GM20431 (cell line): Measurements from ENCODE around the gene CD300LF.

Source experiments
- in situ Hi-C: fragments of 300-500 bp; cut with MseI, MboI; formaldehyde crosslinking; loops from one replicate; pipeline ENCODE4 v1.15.0; 2020; ENCODE audit warnings: low sequenced_read_pairs; ENCODE audit not compliant: unreplicated experiment

The CD300LF gene

GRCh38 chr17:74712756-74713155 lies at the start of gene CD300LF:
TSS of gene CD300LF (minus strand) at chr17:74712923. CDS start at chr17:74712866, 57 bp downstream.
- in situ Hi-C loops: no loop called here

DNA sequence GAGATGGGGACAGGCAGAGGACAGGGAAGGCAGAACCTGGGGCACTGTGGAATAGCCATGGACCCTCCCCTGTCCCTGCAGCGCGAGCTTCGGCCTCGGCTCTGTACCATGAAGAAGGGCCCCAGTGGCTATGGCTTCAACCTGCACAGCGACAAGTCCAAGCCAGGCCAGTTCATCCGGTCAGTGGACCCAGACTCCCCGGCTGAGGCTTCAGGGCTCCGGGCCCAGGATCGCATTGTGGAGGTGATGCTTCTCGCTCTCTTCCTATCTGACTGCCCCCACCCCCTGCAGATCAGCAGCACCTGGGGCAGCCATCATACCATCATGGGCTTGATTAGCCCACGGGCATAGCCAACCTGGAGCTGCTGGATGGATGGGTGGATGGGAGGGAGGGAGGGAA lies 49.2 kb upstream of the CD300LF start:
- in situ Hi-C loops: no loop called here

DNA sequence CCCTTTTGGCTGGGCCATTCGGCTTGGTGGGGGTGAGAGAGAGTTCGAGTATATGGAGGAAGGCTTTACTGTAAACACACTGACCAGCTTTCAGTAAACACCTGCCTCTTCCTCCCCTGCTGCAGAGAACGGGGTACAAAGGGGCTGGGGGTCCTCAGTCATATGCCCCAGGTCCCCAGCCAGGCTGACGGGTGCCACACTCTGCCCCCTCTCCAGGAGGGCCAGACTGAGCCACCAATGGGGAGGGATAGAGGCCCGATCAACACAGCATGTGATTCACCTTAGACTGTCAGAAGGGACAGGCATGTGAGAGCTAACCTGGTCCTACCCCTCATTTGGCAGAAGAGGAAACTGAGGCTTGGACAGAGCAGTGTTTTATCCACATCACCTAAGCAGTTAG lies 48.7 kb upstream of the CD300LF start:
- in situ Hi-C loops: no loop called here

DNA sequence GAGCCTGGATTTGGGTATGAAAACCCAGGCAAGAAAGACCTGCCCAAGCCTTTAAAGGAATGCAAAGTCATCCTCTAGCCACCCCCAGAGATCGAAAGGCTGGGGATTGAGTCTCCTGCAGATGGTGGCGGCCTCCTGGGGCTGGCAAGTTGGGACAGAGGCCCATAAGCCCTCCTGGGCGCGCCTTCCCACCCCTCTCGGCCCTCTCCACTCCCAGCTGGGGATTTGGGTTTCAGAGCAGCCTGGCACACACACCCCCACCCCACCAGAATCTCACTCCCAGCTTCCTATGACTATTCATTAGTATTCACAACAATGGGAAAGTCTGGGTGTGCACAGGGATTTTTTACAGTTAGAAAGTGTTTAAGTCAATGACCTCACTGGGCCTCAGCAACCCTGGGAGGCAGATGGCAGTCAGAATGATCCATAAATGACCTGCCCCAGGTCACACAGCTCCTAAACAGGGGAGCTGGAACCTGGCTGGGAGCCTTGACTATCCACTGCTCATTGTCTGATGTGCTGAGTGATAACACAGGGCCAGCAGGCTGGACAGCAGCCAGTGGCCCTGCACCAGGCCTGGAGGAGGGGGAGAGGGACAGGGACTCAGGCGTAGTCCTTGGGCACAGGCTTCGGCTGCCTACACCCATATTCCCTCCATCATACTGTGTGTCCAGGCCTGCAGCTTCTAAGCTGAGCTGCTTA lies 47.8 kb upstream of the CD300LF start:
- in situ Hi-C loops: no loop called here

- in situ Hi-C loops: no loop called here
These were observed 47.2 kb upstream of the CD300LF start for GRCh38 chr17:74759941-74760340.

DNA sequence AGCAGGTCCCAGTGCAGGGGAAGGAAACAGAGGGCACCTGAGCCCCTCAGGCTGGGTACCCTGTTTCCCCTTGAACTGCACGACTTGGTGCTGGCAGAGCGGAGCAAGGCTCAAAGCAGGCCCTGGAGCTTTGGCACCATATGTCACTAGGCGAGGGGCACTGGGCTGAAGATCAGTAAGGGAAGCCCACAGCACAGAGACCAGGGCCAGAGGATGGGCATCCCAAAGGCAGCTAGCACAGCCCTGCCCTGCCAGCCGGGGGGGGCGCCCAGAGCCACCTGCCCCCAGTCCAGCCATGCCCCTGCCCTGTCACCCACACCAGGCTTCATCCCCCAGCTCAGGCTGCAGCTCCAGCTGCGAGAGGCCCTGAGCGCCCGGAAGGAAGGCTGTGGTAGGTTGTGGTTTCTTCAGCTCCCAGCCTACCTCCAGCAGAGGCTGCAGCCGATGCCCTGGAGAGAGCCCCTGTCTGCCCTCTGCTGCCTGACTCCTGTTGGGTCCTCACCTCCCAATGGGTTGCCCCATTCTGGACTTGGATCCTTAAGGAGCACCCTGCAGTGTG lies 46.6 kb upstream of the CD300LF start:
- in situ Hi-C loops: no loop called here

DNA sequence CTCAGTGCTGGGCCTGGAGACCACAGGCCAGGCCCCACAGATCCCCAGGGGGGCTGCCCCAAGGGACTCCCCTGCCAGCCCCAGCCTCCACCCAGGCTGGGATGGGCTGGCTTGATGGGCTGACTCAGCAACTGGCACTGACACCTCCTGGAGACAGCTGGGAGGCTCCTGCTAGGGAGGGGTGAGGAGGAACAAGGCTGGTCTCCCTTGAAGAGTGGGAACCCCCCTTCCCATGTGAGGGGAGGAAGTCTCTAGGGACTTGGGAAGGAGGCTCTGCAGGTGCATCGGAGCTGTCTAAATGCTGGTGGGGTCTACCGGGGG lies 46.1 kb upstream of the CD300LF start:
- in situ Hi-C loops: no loop called here

DNA sequence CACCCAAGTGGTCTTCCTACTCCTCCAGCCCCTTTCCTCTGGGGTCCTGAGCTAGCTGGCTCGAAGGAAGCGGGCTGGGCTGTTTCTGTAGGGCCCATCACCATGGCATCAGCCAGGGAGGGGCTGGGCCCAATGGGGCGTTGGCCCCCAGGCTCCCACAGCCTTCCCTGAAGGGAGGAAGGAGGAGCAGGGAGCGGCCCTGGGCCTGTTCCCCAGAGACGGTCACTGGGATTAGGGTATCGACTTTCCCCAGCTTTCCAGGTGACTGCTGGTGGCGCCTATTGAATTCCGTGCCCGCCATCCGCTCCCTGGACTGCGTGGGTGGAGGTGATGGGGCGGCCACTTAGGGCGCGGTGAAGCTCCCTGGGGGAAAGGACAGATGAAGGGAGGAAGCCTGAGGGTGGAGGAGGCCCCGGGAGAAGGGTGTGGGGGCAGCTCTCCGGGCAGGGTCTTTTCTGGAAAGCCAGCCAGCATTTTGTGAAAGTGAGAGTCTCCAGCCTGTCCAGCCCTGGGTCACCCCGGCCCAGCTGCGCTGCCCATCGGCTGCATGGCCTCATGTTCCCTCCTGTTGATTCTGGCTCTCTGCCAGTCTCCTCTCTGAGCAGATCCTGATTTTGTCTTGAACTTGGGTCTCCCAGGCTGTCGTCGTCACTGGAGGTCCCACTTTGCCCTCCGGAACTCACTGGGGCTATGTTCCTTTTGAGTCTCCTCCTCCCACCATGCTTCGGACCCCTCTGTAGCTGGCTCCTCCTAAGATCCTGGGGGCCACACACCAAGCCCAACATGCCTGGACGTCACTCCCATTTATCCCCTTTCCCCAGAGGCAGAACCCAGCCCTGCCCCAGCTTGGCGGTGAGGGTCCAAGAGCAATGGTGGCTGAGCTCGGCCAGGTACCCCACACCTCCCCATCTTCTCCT lies 45.5 kb upstream of the CD300LF start:
- in situ Hi-C loops: no loop called here

GRCh38 chr17:74757502-74757901 lies 44.8 kb upstream of the CD300LF start:
- in situ Hi-C loops: no loop called here

DNA sequence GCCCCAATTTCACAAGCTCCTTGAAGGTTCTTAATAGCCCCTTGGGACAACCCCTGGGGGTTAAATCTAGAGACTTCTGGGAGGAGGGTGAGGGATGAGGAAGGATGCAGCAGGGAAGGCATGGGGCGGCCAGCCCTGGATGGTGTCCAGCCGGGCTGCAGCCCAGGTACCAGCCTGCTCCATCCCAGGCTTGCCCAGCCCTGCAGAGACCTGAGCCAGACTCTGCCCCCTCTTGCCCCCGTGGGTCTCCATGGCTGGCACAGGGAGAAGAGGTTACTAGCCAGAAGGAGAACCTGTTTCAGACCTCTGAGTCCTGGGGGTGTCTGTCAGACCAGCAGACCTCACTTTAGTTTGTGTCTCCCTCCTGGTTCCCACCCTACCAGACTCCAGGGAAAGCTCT lies 44.2 kb upstream of the CD300LF start:
- in situ Hi-C loops: no loop called here

- in situ Hi-C loops: no loop called here
These were observed 42.8 kb upstream of the CD300LF start for GRCh38 chr17:74755533-74755932.

DNA sequence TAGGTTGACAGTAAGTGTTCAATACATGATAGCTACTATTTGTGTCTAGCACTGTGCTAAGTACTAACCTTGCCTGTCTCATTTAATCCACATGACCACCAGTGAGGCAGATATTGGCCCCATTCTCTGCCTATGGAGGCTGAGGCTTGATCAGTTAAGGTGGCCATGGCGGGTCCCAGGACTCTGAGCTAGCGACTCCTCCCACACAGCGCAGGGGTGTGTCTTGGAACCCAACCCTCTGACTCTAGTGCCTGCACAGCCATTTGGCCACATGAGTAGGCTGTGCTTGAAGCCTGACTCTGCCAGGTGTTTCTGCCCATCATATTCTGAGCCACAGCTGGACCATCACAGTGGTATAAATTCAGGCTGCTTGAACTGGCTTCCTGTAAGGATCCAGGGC lies 42.1 kb upstream of the CD300LF start:
- in situ Hi-C loops: no loop called here

GRCh38 chr17:74752822-74753401 lies 40.2 kb upstream of the CD300LF start:
- in situ Hi-C loops: no loop called here

GRCh38 chr17:74752415-74752814 lies 39.7 kb upstream of the CD300LF start:
- in situ Hi-C loops: no loop called here

DNA sequence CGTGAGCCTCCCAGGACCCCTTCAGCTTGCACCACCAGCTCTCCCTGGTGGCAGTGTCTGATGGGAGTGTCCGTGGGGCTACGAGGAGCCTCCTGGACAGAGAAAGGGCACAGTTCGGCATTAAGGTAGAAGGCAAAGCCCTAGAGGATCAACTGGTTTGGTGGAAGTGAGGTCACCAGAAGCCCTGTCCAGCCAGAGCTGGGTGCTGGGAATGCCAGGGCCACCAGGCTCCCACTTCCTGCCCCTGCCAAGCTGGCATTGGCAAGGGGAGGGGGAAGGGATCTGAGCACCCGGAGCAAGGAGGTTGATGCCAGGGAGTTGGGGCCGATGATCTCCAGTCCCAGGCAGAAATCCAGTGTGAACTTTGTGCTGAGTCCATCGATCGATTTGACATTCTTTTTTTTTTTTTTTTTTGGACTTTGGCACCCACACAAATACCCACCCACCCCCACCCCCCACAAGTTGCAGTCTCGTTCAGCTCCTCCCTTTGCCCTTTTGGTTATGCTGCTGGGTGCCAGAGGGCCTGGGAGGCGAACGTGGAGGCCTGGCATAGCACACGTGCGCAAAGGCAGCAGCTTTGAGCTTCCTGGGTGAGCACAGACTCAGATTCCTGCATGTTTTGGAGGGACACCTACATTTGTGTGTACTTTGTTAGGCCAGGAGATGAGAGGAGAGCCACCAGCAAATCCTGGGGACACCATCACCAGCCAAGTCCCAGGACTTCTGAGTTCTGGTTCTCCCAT lies 37.8 kb upstream of the CD300LF start:
- in situ Hi-C loops: no loop called here

DNA sequence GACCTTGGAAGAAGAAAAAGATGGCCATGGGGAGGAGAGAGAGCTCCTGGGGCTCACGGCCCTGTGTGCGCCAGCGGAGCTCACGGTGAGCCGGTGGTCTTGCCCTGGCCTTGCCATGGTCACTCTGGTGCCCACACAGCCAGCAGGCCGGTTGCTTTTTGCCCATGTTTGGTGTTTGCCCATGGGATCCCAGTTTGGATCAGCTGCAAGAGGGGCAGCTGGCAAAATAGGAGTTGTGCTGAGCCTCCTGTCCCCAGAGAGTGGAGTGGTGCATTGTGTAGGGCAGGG lies 37.3 kb upstream of the CD300LF start:
- in situ Hi-C loops: no loop called here

DNA sequence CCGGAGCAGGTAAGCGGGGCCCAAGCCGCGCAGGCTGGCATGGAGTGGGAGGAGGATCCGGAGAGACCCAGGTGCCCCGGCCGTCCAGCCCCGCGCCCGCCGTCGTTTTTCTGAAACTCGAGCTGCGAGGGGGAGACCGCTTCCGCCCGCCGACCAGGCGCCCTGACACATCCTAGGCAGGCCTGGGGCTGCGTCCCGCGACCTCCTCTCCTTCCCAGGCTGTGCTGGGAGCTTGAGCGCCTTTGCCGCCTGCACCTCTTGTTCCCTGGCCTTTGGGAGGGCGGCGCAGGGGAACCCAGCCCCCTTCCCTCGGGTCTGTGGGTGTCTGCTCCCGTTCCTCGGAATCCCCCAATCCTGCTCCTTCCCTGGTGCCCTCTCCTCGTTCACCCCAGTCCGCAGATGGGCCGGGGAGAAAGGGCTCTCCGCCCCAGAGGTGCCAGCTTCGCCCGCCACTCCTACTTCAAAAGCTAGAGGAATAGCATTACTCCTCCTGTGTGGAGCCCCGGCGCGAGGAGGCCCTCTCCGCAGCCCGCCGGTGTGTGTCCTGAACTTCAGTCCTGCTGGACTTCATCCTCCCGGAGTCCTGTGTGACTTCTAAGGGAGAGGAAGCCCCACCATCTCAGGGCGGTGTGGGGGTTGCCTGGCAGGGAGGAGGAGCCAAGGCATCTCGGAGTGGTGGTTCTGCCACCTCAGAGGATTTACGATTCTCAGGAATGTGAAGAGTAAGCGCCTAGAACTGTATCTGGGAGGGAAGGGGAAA lies 36.7 kb upstream of the CD300LF start:
- in situ Hi-C loops: no loop called here

DNA sequence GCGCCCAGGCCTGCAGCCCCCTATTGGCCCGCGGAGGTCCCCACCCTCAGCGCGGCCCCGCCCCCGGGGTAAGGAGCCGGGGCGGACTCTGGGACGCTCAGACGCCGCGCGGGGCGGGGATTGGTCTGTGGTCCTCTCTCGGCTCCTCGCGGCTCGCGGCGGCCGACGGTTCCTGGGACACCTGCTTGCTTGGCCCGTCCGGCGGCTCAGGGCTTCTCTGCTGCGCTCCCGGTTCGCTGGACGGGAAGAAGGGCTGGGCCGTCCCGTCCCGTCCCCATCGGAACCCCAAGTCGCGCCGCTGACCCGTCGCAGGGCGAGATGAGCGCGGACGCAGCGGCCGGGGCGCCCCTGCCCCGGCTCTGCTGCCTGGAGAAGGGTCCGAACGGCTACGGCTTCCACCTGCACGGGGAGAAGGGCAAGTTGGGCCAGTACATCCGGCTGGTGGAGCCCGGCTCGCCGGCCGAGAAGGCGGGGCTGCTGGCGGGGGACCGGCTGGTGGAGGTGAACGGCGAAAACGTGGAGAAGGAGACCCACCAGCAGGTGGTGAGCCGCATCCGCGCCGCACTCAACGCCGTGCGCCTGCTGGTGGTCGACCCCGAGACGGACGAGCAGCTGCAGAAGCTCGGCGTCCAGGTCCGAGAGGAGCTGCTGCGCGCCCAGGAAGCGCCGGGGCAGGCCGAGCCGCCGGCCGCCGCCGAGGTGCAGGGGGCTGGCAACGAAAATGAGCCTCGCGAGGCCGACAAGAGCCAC lies 36.0 kb upstream of the CD300LF start, which contains the start of gene NHERF1:
Gene NHERF1, plus strand, starts transcription at position 100 of the 750 bp plus-strand sequence. Its CDS starts 219 bp downstream, at position 319.
- in situ Hi-C loops: no loop called here

- in situ Hi-C loops: no loop called here
These were observed 35.5 kb upstream of the CD300LF start for GRCh38 chr17:74748279-74748528.
